WTC11 (cell line): ENCODE data around the gene TMEM200A. TPM values are rescaled to one million over a fixed set of nuclear protein-coding genes. Genes with fewer than 3 reads are reported as not detected.
A peak's percentile ranks its signal among the peaks of the same experiment; 100 is the strongest.

ENCODE experiments used
- ATAC-seq: fragments of 200-7000 bp; cut with Tn5 transposase; 2 replicates; pipeline ENCODE4 v1.10.0; 2021; ENCODE audit warnings: mild to moderate bottlenecking, moderate library complexity
- CTCF ChIA-PET: fragments of 300-600 bp; sonication (Branson Sonifier 250); formaldehyde crosslinking; loops from one replicate; lab custom pipeline; 2021; ENCODE audit warnings: antibody characterized with exemption; lab: Charles Lee
- POLR2A ChIA-PET: fragments of 350-600 bp; sonication (Branson Sonifier 250); formaldehyde crosslinking; loops from one replicate; lab custom pipeline; 2021; ENCODE audit warnings: antibody characterized with exemption; lab: Charles Lee
- DNase-seq: peaks from one replicate; pipeline ENCODE4 v3.0.0; 2021; ENCODE audit warnings: low spot score
- H3K27ac Mint-ChIP-seq: 2 replicates; pipeline ENCODE4 v1.8.0; 2021; ENCODE audit warnings: mixed read lengths
- H3K27me3 Mint-ChIP-seq: 2 replicates; pipeline ENCODE4 v1.8.0; 2021; ENCODE audit warnings: low read depth, mild to moderate bottlenecking, moderate library complexity, mixed read lengths
- H3K36me3 Mint-ChIP-seq: 2 replicates; pipeline ENCODE4 v1.8.0; 2021; ENCODE audit warnings: mixed read lengths
- H3K4me1 Mint-ChIP-seq: 2 replicates; pipeline ENCODE4 v1.8.0; 2022; ENCODE audit warnings: mixed read lengths
- H3K4me3 Mint-ChIP-seq: 2 replicates; pipeline ENCODE4 v1.8.0; 2021; ENCODE audit warnings: mild to moderate bottlenecking, moderate library complexity, mixed read lengths
- H3K9me3 Mint-ChIP-seq: 2 replicates; pipeline ENCODE4 v1.8.0; 2021; ENCODE audit warnings: mixed read lengths
- AR ChIP-seq: fragments of 250-450 bp; sonication (Bioruptor Pico); IDR thresholded peaks from 2 replicates; pipeline ENCODE4 v1.9.0; 2021; ENCODE audit warnings: mild to moderate bottlenecking
- CREB1 ChIP-seq: sonication (generic); formaldehyde crosslinking; IDR thresholded peaks from 2 replicates; pipeline ENCODE4 v1.8.0; 2023; ENCODE audit warnings: mild to moderate bottlenecking, missing genetic modification reagents
- E2F1 ChIP-seq: sonication (generic); formaldehyde crosslinking; IDR thresholded peaks from 2 replicates; pipeline ENCODE4 v1.8.0; 2022; ENCODE audit warnings: mild to moderate bottlenecking, missing genetic modification reagents
- EMX1 ChIP-seq: fragments of 250-450 bp; sonication (Bioruptor Pico); IDR thresholded peaks from 2 replicates; pipeline ENCODE4 v1.8.0; 2021; ENCODE audit warnings: mild to moderate bottlenecking
- FOXK1 ChIP-seq: sonication (generic); formaldehyde crosslinking; IDR thresholded peaks from 2 replicates; pipeline ENCODE4 v1.8.0; 2022; ENCODE audit warnings: mild to moderate bottlenecking, moderate library complexity, missing genetic modification reagents
- FOXP4 ChIP-seq: sonication (generic); formaldehyde crosslinking; IDR thresholded peaks from 2 replicates; pipeline ENCODE4 v1.8.0; 2022; ENCODE audit warnings: mild to moderate bottlenecking, missing genetic modification reagents
- GRHL2 ChIP-seq: fragments of 250-450 bp; sonication (Bioruptor Pico); IDR thresholded peaks from 2 replicates; pipeline ENCODE4 v1.8.0; 2022; ENCODE audit warnings: mild to moderate bottlenecking, moderate library complexity; ENCODE audit not compliant: insufficient replicate concordance, severe bottlenecking
- GTF2I ChIP-seq: fragments of 250-450 bp; sonication (Bioruptor Pico); conservative IDR thresholded peaks from 2 replicates; pipeline ENCODE4 v1.4.0; 2021; ENCODE audit warnings: mild to moderate bottlenecking
- IRF2 ChIP-seq: sonication (generic); formaldehyde crosslinking; IDR thresholded peaks from 2 replicates; pipeline ENCODE4 v1.8.0; 2022; ENCODE audit warnings: low read depth, missing genetic modification reagents, borderline replicate concordance
- MYBL2 ChIP-seq: sonication (generic); formaldehyde crosslinking; IDR thresholded peaks from 2 replicates; pipeline ENCODE4 v1.8.1; 2023; ENCODE audit warnings: mild to moderate bottlenecking, moderate library complexity, missing genetic modification reagents
- NFYB ChIP-seq: sonication (generic); formaldehyde crosslinking; conservative IDR thresholded peaks from 2 replicates; pipeline ENCODE4 v1.8.0; 2022; ENCODE audit warnings: low read depth, missing genetic modification reagents
- NR2C2 ChIP-seq: sonication (generic); formaldehyde crosslinking; IDR thresholded peaks from 2 replicates; pipeline ENCODE4 v1.8.0; 2022; ENCODE audit warnings: mild to moderate bottlenecking, missing genetic modification reagents
- OVOL2 ChIP-seq: fragments of 250-450 bp; sonication (Bioruptor Pico); IDR thresholded peaks from 2 replicates; pipeline ENCODE4 v1.9.0; 2021; ENCODE audit warnings: mild to moderate bottlenecking, borderline replicate concordance
- PRDM15 ChIP-seq: sonication (generic); formaldehyde crosslinking; IDR thresholded peaks from 2 replicates; pipeline ENCODE4 v1.8.0; 2022; ENCODE audit warnings: missing genetic modification reagents
- TCF7 ChIP-seq: sonication (generic); formaldehyde crosslinking; IDR thresholded peaks from 2 replicates; pipeline ENCODE4 v1.8.0; 2022; ENCODE audit warnings: mild to moderate bottlenecking, low read depth, missing genetic modification reagents, moderate library complexity
- USF1 ChIP-seq: sonication (generic); formaldehyde crosslinking; IDR thresholded peaks from 2 replicates; pipeline ENCODE4 v1.8.0; 2022; ENCODE audit warnings: mild to moderate bottlenecking, missing genetic modification reagents
- ZMAT4 ChIP-seq: fragments of 250-450 bp; sonication (Bioruptor Pico); IDR thresholded peaks from 2 replicates; pipeline ENCODE4 v1.9.0; 2021; ENCODE audit warnings: mild to moderate bottlenecking
- ZNF138 ChIP-seq: sonication (generic); formaldehyde crosslinking; conservative IDR thresholded peaks from 2 replicates; pipeline ENCODE4 v1.8.1; 2022; ENCODE audit warnings: mild to moderate bottlenecking, moderate library complexity, missing genetic modification reagents
- ZNF232 ChIP-seq: sonication (generic); formaldehyde crosslinking; IDR thresholded peaks from 2 replicates; pipeline ENCODE4 v1.8.0; 2022; ENCODE audit warnings: mild to moderate bottlenecking, missing genetic modification reagents
- ZNF317 ChIP-seq: sonication (generic); formaldehyde crosslinking; IDR thresholded peaks from 2 replicates; pipeline ENCODE4 v1.8.1; 2023; ENCODE audit warnings: low read depth, mild to moderate bottlenecking, moderate library complexity, missing genetic modification reagents, borderline replicate concordance
- total RNA-seq: library from RNA; stranded (reverse); gene quantifications from 3 replicates; pipeline ENCODE4 v1.2.3, GENCODE V29; 2021

TMEM200A gene
- total RNA-seq, 1 experiment from 2014 or later: 11.0 TPM

- no peak for TF ChIP-seq FOXP4 (CRISPR knock-in tag)
Observed at GRCh38 chr6:130412556-130413290, 46.9 kb downstream of the TMEM200A start (continued).

- Mint-ChIP-seq H3K4me3 (no peak overlapping the region), H3K36me3 (no peaks in the 10 kb centered on the region; the same call in 1 of the 2 replicates), H3K27me3 (no peaks in the 10 kb centered on the region), H3K9me3 (no peaks in the 10 kb centered on the region), H3K4me1 (peaks cover 17% of the 10 kb centered on the region), H3K27ac (no peak overlapping the region)
- TF ChIP-seq FOXK1 (CRISPR knock-in tag) (no peak), E2F1 (CRISPR knock-in tag) (no peak), TCF7 (CRISPR knock-in tag) (no peak), USF1 (CRISPR knock-in tag) (no peak), NFYB (CRISPR knock-in tag) (no peak)
- POLR2A ChIA-PET: no interaction called here
- DNase-seq (no peak), ATAC-seq (no peak)
- CTCF ChIA-PET: no interaction called here
Observed at GRCh38 chr6:130417951-130418350, 52.1 kb downstream of the TMEM200A start.

- POLR2A ChIA-PET: no interaction called here
- no peak overlapping the region for H3K4me3 Mint-ChIP-seq
- H3K9me3 Mint-ChIP-seq: no peaks in the 10 kb centered on the region
- no peaks in the 10 kb centered on the region for H3K27me3 Mint-ChIP-seq
- H3K36me3 Mint-ChIP-seq: no peaks in the 10 kb centered on the region
- no peak for TF ChIP-seq NR2C2
- TF ChIP-seq ZNF138 (CRISPR knock-in tag): no peak
- TF ChIP-seq OVOL2 (CRISPR knock-in tag): no peak
- TF ChIP-seq IRF2 (CRISPR knock-in tag): no peak
- TF ChIP-seq EMX1 (CRISPR knock-in tag): no peak
- no peak for TF ChIP-seq ZNF232 (CRISPR knock-in tag)
- no peak for TF ChIP-seq MYBL2 (CRISPR knock-in tag)
- TF ChIP-seq ZNF317 (CRISPR knock-in tag): no peak
- TF ChIP-seq, all 79 proteins: peak for 0
- CTCF ChIA-PET: no interaction called here
- DNase-seq (no peak), ATAC-seq (peak; percentile 43)
- H3K27ac Mint-ChIP-seq: no peak overlapping the region
- H3K4me1 Mint-ChIP-seq: peaks cover 26% of the 10 kb centered on the region
Observed at GRCh38 chr6:130420911-130421310, 55.1 kb downstream of the TMEM200A start.

GRCh38 chr6:130421585-130421984 lies 55.8 kb downstream of the TMEM200A start:
- Mint-ChIP-seq H3K4me3 (no peak overlapping the region), H3K27ac (no peak overlapping the region), H3K36me3 (no peaks in the 10 kb centered on the region), H3K27me3 (no peaks in the 10 kb centered on the region), H3K4me1 (peaks cover 33% of the 10 kb centered on the region), H3K9me3 (no peaks in the 10 kb centered on the region)
- CTCF ChIA-PET: no interaction called here
- DNase-seq: no peak
- no peak for ATAC-seq
- POLR2A ChIA-PET: no interaction called here
- TF ChIP-seq CREB1: no peak
- TF ChIP-seq GRHL2 (CRISPR knock-in tag): no peak
- no peak for TF ChIP-seq AR (CRISPR knock-in tag)
- no peak for TF ChIP-seq ZMAT4 (CRISPR knock-in tag)
- no peak for TF ChIP-seq GTF2I (CRISPR knock-in tag)
- TF ChIP-seq NR2C2: no peak
- no peak for TF ChIP-seq EMX1 (CRISPR knock-in tag)
- TF ChIP-seq PRDM15 (CRISPR knock-in tag): no peak
